ENCODE measurements around the gene ZNF865. TPM values are rescaled to one million over a fixed set of nuclear protein-coding genes. Genes with fewer than 3 reads are reported as not detected.
A peak's percentile ranks its signal among the peaks of the same experiment; 100 is the strongest.

ZNF865 gene
- total RNA-seq (2014; rRNA removed) (5.5 and 8.2 TPM in 2 replicates), Bru-seq, nascent RNA (percentile 85 among the genes with signal in this experiment), BruChase-seq, experiment 1, labeled RNA remaining after a 6-hour chase (percentile 84 among the genes with signal in this experiment), BruChase-seq, experiment 2, labeled RNA remaining after a 2-hour chase (percentile 85 among the genes with signal in this experiment)
- long read RNA-seq, partial matches to known transcripts: 0 of 34 reads
- long read RNA-seq, other reads (novel, unspliced or antisense): 34 of 34 reads

GRCh38 chr19:55605637-55606470 lies at the start of gene ZNF865:
Gene ZNF865 (plus strand): TSS chr19:55605647. CDS start chr19:55613619, 7,972 bp downstream.
- BruUV-seq (replicated peaks): no TSS peak
- peaks cover 27% of the 10 kb centered on the region for H3K79me2 ChIP-seq (ENCODE audit: low read length)
- no peaks in the 10 kb centered on the region for H3K36me3 ChIP-seq (ENCODE audit: low read depth, low read length)
- H3F3A ChIP-seq (ENCODE audit: low read length, unreplicated experiment): peaks cover 6% of the 10 kb centered on the region
- ATAC-seq (peak; percentile 59), DNase-seq (peak; percentile 92)
- H3K4me1 ChIP-seq (ENCODE audit: insufficient read depth, low read length): peaks cover 19% of the 10 kb centered on the region
- H4K20me1 ChIP-seq (ENCODE audit: low read length): no peaks in the 10 kb centered on the region
- H3K9ac ChIP-seq (ENCODE audit: low read length): peak within 1 kb of the TSS; percentile 93
- no peaks in the 10 kb centered on the region for H3K9me3 ChIP-seq (ENCODE audit: low read length)
- no peak for TF ChIP-seq EZH2 (IDR thresholded peaks at IDR 0.05; ENCODE audit: low read length, unreplicated experiment)
- TF ChIP-seq EZH2phosphoT487 (IDR thresholded peaks at IDR 0.05; ENCODE audit: borderline replicate concordance, low read length): no peak
- TF ChIP-seq, protein P1, sequence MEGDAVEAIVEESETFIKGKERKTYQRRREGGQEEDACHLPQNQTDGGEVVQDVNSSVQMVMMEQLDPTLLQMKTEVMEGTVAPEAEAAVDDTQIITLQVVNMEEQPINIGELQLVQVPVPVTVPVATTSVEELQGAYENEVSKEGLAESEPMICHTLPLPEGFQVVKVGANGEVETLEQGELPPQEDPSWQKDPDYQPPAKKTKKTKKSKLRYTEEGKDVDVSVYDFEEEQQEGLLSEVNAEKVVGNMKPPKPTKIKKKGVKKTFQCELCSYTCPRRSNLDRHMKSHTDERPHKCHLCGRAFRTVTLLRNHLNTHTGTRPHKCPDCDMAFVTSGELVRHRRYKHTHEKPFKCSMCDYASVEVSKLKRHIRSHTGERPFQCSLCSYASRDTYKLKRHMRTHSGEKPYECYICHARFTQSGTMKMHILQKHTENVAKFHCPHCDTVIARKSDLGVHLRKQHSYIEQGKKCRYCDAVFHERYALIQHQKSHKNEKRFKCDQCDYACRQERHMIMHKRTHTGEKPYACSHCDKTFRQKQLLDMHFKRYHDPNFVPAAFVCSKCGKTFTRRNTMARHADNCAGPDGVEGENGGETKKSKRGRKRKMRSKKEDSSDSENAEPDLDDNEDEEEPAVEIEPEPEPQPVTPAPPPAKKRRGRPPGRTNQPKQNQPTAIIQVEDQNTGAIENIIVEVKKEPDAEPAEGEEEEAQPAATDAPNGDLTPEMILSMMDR (conservative IDR thresholded peaks at IDR 0.05; ENCODE audit: low read depth, low read length): peak; percentile 97
- peak within 1 kb of the TSS; percentile 87 for H3K4me2 ChIP-seq (ENCODE audit: low read length)
- intact Hi-C loops (cut with micrococcal nuclease): loop anchor here (1.0 kb wide), 2 partner anchors 18 to 89 kb away; partner anchors contain the start of gene ZNF784
- no peaks in the 10 kb centered on the region for H3K9me2 ChIP-seq (replicated peaks; ENCODE audit: low read length)
- H3K4me3 ChIP-seq (ENCODE audit: low read length): peak within 1 kb of the TSS; percentile 82
- CTCF ChIA-PET: interaction anchor here (0.5 to 2.8 kb wide), 13 partner anchors 17 to 459 kb away, joined by 3 to 12 read pairs (median 4); partner anchors contain the start of genes ISOC2 and ZNF784
- peak within 1 kb of the TSS; percentile 71 for H3K27ac ChIP-seq (ENCODE audit: low read length)
- no peaks in the 10 kb centered on the region for H3K27me3 ChIP-seq (ENCODE audit: low read length)
- POLR2A ChIA-PET (ENCODE audit: unreplicated experiment): interaction anchor here (0.5 to 0.9 kb wide), 3 partner anchors 23 to 266 kb away, joined by 3 to 15 read pairs (median 5); partner anchors contain the start of gene KMT5C
- peak within 1 kb of the TSS; percentile 68 for H2AFZ ChIP-seq (ENCODE audit: low read length)

- DNase-seq (no peak), ATAC-seq (no peak)
- no peaks in the 10 kb centered on the region for H3K36me3 ChIP-seq (ENCODE audit: low read depth, low read length)
- H3K9ac ChIP-seq (ENCODE audit: low read length): no peak overlapping the region
- no peak overlapping the region for H2AFZ ChIP-seq (ENCODE audit: low read length)
- H3K9me2 ChIP-seq (replicated peaks; ENCODE audit: low read length): no peaks in the 10 kb centered on the region
- no TSS peak for BruUV-seq (replicated peaks)
- no peaks in the 10 kb centered on the region for H4K20me1 ChIP-seq (ENCODE audit: low read length)
- H3K4me3 ChIP-seq (ENCODE audit: low read length): no peak overlapping the region
- no peak overlapping the region for H3K27ac ChIP-seq (ENCODE audit: low read length)
- ChIA-PET POLR2A (ENCODE audit: unreplicated experiment) (no interaction called here), CTCF (no interaction called here)
- no peaks in the 10 kb centered on the region for H3K27me3 ChIP-seq (ENCODE audit: low read length)
- intact Hi-C loops (cut with micrococcal nuclease): no loop called here
- H3F3A ChIP-seq (ENCODE audit: low read length, unreplicated experiment): no peaks in the 10 kb centered on the region
- no peak for TF ChIP-seq EZH2 (IDR thresholded peaks at IDR 0.05; ENCODE audit: low read length, unreplicated experiment)
- no peak for TF ChIP-seq EZH2phosphoT487 (IDR thresholded peaks at IDR 0.05; ENCODE audit: borderline replicate concordance, low read length)
- TF ChIP-seq, protein P1 (conservative IDR thresholded peaks at IDR 0.05; ENCODE audit: low read depth, low read length): no peak
- H3K79me2 ChIP-seq (ENCODE audit: low read length): no peaks in the 10 kb centered on the region
- no peaks in the 10 kb centered on the region for H3K9me3 ChIP-seq (ENCODE audit: low read length)
- no peak overlapping the region for H3K4me2 ChIP-seq (ENCODE audit: low read length)
- H3K4me1 ChIP-seq (ENCODE audit: insufficient read depth, low read length): no peaks in the 10 kb centered on the region
These were observed 45.8 kb upstream of the ZNF865 start for GRCh38 chr19:55559684-55560083.

Data from PC-3 (cell line).